Renal cortex interstitium (tissue), 11 donors: ENCODE measurements around the gene GRID2IP. TPM values are rescaled to one million over a fixed set of nuclear protein-coding genes. Genes with fewer than 3 reads are reported as not detected.

Source experiments
- DNase-seq, 11 donors: peaks; one replicate each; pipeline ENCODE4 v3.0.0-alpha.2; 2013; ENCODE audit warnings: low read depth in 9 of 11, low spot score in 4 of 11; ENCODE audit errors: extremely low read depth in 1 of 11
- polyA plus RNA-seq, 3 donors: library from polyadenylated mRNA; unstranded; fragments of 120-200 nt; gene quantifications; one replicate each; pipeline ENCODE4 v1.2.1, GENCODE V29; 2013; ENCODE audit not compliant: insufficient read length in 3 of 3

Gene GRID2IP
- polyA plus RNA-seq, 3 donors: 0.42 to 1.1 (median 0.72) TPM

DNA sequence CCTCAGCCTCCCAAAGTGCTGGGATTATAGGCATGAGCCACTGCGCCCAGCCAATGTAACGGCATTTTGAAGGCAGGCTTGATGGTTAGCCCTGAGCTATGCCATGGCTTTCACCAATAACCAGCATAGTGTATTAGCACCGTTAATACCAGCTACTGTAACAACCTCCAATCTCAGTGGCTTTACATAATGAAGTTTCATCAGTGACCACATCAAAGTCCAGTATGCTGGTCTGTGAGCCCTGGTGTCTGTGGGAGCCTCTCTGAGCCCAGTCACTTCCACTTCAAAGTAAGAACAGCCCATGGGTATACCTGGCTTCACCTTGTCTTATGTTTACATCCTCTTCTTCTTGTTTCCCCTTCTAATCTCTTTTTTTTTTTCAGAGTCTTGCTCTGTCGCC lies 14.4 kb upstream of the GRID2IP start:
- no peak for DNase-seq

DNA sequence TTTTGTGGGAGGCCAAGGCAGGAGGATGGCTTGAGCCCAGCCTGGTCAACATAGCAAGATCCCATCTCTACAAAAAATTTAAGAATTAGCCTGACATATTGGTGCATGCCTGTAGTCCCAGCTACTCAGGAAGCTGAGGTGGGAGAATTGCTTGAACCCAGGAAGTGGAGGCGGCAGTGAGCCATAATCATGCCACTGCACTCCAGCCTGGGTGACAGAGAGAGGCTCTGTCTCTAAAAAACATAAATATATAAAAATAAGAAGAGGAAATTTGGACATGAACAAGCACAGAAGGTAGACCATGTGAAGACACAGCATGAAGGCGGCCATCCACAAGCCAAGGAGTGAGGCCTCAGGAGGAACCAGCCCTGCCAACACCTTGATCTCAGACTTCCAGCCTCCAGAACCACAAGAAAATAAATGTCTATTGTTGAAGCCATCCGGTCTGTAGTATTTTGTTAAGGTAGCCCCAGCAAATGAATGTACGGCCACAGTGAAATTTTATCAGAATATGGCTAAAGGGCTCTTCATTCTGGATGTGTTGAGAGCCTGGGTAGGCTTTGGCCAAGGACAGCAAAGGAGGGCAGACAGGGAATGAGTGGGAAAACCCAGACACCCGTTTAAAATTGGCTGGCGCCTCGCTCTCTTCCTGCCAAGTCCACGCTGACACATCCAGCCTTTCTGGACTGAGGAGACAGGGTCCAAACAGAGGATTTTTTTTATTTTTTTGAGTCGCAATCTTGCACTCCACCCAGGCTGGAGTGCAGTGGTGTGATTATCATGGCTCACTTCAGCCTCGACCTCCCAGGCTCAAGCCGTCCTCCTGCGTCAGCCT lies 12.9 kb upstream of the GRID2IP start:
- DNase-seq: no peak

DNA sequence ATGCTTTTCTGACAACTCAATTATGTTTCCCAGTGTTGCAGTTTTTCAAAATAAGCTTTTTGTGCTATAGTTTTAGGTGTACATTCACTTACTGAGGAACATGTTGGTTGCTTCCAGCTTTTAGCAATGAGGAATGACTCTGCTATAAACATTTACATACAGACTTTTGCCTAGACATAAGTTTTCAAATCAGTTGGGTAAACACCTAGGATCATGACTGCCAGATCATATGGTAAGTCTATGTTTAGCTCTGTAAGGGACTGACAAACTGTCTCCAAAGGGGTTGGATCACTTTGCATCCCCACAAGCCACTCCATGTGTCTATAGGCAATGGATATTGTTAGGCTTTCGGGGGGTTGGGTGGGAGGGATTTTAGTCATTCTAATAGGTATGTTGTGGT lies 10.8 kb upstream of the GRID2IP start:
- no peak for DNase-seq

DNA sequence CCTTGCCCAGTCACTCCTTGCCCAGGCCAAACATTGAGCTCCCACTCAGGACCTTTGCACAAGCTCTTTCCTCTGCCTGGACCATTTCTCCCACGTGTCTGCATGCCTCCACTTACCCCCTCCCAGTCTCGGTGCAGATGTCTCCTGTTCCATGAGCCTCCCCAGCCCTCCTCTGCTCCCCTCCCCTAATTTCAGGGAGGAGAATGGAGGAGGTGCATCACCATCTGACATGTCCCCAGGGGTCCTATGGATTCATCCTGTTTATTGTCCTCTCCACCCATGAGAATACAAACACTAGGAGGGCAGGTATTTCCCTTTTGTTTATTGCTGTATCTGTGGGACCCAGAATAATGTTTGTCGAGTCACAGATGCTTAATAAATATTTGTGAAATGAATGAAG lies 8.6 kb upstream of the GRID2IP start:
- DNase-seq: no peak

DNA sequence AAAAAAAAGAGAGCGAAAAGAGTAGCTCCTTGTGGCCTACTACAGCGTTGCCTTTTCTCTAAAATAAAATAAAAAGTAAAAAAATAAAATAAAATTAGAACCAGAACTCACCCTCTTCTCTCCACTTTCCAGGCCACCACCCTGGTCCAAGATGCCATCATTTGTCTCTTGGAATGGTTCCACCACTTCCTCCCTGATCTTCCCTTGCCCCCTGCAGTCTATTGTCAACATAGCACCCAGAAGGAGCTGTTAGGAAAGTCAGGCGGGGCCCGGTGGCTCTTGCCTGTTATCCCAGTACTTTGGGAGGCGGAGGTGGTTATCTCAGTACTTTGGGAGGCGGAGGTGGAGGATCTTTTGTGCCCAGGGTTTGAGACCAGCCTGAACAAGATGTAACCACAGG lies 7.6 kb upstream of the GRID2IP start:
- DNase-seq: no peak

DNA sequence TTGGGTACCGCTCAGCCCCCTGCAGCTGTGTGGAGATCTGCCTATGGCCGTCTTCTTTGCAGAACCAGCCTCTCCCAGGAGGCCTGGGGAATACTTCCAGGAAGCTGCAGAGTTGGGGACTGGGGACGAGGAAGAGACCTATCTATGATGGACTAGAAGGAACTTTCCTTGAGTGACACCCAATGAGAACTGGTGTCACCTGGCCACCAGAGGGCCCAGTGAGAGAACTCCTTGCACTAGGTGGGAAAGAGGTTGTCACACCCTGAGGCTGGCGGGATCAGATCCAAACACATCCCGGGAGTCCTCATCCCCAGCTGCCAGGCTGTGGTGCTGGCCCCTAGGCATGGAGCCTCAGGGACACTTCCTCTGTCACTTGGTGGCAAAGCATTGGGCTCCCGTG lies 4.9 kb upstream of the GRID2IP start:
- DNase-seq: no peak

DNA sequence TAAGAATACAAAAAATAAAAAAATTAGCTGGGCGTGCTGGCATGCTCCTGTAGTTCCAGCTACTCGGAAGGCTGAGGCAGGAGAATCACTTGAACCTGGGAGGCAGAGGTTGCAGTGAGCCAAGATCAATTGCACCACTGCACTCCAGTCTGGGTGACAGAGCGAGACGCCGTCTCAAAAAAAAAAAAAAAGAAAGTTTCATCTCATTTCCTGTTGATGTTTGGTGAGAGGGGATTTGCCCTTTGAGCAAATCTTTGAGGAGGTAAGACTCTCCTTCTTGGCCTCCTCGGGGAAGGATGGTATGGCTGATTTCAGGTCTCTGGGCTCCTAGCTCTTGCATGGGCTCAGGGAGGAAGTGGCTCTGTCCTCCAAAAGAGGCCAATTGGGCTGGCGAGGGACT lies 3.6 kb upstream of the GRID2IP start:
- DNase-seq: no peak

DNA sequence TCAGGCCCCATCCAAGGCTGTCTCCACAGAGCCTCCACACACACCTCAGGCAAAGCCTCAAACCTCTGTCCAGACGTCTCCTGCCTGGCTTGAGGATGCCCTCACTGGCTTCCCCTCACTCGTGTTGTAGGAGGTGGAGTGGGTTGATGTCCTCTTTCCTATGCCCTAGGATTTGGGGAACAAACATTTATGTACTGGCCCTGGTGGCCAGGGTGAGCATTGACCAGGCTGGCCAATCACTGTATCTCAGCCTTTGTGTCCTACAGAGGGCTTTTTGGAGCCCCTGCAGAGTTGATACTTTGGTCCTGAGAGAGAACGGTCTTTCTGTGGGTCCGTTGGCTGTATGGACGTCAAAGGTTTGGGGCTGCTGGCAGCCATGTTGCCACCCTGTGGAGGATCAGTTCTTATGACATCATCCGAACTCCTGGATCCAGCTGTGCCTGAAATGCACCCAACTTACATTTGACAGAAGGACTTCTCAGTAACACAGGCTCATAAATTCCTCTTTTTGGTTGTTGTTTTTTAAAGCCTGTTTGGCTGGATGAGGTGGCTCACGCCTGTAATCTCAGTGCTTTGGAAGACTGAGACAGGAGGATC lies 2.3 kb upstream of the GRID2IP start:
- no peak for DNase-seq

DNA sequence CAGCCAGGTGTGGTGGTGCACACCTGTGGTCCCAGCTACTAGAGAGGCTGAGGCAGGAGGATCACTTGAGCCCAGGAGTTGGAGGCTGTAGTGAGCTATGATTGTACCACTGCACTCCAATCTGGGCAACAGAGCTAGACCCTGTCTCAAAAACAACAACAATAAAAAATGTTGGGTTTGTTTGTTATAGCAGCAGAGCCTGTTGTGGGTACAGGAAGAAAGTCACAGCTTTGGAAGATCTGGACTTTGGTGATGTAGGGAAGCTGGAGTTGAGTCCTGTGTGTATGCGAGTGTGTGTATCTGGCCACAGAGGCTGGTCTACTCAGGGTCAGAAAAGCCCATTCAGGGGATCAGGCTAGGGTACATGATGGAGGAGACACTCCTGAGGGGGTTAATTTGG lies 3.9 kb downstream of the GRID2IP start:
- no peak for DNase-seq

DNA sequence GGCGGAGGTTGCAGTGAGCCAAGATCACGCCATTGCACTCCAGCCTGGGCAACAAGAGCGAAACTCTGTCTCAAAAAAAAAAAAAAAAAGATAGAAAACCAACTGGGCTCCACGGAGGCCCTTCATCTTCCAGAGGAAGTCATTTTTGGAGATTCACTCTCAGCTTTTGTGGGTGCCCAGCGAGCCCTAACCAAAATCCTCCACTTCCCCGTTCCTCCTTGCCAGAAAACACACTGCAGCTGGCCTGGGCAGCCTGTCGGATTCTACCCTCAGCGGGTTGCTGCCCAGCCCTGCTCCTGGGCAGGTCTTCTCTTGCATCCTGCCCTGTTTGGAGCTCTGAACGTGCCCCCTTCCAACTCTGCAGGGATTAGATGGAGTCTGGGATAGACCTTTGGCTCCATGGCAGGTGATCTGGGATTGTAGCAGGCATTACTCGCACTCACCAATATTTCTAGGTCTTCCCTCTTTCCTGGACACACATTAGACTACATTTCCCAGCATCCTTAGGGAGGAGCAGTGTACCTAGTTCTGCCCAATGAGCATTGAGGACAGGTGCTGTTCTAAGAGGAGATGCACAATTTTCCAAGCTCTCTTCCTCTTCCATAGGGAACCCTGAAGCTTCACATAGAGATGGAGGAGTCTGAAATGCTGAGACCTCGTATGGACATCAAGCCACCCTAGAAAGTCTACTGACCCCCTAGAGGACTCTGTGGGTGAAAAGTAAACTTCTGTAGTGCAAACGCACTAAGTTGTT lies 4.6 kb downstream of the GRID2IP start:
- DNase-seq: no peak

DNA sequence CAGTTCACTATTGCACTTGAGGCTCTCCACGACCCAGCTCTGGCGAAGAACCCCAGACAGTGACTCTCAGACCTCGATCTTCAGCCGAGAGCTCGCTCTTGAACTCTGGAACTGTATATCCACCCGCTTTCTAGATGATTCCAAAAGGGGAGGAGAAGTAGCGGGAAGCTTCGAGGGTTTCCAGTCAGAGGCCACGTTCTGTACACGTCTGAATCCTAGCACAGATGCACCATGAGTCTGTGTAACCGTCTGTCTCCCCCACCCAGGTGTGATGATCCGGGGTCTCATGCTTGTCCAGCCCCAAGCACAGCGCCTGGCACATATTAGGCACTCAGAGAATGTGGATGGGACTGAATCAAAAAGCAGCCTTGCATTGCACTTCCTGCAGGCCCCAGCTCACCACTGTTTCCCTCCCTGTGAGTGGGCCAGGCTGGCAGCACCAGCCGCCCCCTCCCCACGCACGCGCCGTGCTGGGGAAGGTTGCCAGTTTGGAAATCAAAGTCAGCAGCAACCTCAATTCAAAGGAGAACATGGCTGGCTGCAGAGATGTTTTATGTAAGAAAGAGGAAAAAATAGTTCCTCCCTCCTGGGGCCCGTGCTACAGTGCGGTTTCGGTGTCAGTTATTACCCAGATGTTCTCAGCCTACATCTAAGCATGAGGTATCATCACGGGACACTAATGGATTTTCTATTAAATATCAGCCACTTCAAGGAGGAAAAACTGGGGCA lies 5.7 kb downstream of the GRID2IP start:
- DNase-seq: no peak

DNA sequence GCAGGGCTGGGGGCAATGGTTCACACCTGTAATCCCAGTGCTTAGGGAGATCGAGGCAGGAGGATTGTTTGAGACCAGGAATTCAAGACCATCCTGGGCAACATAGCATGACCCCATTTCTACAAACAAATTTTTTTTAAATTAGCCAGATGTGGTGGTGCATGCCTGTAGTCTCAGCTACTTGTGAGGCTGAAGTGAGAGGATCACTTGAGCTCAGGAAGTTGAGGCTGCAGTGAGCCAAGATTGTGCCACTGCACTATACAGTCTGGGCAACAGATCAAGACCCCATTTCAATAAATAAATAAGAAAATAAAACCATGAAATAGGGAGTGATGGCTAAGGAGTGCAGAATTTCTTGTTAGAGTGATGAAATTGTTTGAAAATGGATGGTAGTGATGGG lies 8.9 kb downstream of the GRID2IP start:
- no peak for DNase-seq

DNA sequence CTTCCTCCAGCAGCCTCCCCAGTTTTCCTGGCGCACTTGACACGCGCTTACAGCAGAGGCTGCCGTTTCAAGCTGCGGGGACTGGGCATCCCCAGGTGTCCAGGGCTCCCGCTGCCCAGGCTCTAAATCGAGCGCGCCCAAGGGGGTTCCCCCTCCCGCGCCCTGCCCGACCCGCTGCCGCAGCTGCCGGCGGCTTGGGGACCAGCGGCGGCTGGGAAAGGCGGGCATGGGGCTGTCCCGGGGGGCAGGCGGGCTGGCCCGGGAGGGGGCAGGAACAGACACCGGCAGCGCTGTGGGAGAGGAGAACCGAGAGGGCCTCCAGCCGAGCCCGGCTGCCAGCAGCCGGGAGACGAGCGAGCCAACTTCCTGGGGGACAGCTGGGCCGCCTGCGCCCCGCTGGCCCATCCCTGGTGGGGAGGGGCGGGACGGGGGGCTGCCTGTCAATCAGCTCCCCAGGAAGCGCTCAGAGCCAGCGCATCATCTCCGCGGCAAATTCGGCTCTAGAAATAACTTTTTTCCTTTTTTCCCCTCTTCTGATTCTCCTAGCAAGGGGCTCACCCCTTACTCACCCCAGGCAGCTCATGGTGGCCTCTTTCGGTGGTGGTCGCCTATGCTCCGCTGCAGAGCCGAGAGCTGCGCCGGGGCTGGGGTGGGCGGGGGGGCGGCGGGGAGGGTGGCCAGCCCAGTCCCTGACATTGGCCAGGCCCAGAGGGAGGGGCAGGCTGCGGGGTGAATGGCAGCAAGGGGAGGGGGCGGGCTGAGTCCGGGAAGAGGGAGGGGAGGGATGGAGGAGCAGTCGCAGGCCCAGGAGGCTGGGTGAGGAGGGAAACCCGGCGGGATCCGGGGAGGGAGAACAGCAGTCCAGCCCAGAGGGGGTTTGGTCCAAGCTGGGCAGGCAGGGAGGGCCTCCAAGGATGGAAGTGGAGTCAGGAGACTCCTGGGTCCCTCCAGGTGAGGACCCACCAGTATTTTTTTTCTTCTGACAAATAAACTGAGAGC lies 14.7 kb downstream of the GRID2IP start:
- no peak for DNase-seq

DNA sequence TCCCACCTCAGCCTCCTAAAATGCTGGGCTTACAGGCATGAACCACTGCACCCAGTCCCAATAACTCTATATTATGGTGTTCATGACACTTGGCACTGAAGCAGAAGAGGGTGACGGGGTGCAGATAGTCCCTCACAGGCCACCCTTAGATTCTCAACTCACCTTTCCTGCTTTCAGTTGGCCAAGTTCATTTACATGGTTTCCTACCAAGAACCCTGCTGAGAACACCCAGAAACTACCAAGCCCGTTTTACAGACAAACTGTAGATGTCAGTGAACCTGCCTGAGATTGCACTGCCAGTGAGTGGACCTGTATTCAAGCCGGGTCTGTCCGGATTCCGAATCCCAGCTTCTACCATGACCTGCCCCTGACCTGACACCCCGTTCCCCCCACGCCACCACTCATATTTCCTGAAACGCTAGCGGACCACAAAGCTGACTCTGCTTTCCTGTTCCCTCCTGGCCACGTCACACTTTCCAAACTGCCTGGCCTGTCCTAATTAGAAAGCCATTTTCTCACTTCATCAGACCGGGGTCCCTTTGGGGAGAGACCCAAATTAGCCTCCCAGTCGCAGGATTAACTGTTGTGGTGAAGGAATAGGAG lies 17.3 kb downstream of the GRID2IP start:
- DNase-seq: no peak

DNA sequence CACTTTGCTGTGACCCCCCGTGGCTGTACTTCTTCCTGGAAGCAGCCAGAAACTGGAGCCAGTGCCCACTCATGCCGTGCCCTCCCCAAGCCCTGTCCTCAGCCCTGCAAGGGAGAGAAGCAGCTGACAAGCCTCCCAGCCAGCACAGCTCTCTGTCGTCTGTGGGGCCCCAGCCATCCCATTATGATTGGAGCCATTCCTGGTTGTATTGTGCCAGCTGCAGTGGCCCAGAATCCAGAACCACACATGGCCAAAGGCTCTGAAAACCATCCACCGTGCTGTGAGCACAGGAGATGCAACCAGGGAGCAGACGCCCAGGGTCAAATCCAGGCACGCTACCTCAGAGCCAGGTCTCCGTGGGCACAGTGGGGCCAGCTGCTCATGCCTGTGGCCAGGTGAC lies 18.7 kb downstream of the GRID2IP start:
- DNase-seq: no peak

DNA sequence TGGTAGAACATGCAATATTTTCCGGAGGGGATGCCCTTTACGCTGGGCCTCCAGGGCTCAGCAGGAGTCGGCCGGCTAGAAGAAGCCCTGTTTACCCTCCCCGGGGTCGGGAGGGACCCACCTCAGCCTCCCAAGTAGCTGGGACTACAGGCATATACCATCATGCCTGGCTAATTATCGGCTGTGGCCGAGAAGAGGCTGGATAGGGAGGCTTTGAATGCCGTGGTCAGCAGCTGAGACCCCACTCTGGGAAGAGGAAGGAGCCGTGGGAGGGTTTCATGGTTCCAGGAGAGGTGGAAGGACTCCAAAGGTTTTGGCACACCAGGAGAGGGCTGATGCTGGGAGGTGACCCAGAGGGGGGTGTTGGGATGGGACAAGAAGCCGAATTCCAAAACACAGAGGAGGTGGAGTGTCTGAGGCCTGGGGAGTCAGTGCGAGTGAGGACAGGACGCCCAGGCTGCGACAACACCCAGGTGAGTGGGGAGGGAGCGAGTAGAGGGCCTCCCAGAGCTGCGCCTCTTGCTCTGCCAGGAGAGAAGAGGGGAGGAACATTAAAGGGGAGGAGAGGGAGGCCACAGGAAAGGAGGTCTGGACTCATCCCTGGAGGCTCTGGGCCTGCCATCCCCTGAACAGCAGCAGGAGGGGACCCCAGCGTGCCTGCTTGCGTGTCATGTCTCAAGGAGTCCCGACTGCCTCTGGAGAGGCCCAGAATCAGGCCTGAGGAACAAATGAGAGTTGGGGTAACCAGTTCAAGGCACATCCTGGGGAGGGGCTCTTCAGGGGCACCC lies 19.6 kb downstream of the GRID2IP start:
- DNase-seq: no peak
